Smooth muscle cell (in vitro differentiated cells): Measurements from ENCODE around the gene GALNT14. TPM values are rescaled to one million over a fixed set of nuclear protein-coding genes. Genes with fewer than 3 reads are reported as not detected.
"Not testable (repeated sequence)": the region's sequence is repeated elsewhere in the genome, so short reads cannot be mapped to it uniquely, and the experiment has no call there.

Experiments used
- DNase-seq: peaks from one replicate; lab custom pipeline; 2025; ENCODE audit not compliant: unreplicated experiment; lab: John Stamatoyannopoulos, UW
- H2AFZ ChIP-seq: fragments of 200-600 bp; sonication (generic); 2 replicates; pipeline ENCODE4 v1.6.0; 2016; ENCODE audit warnings: antibody characterized with exemption, low read depth, mild to moderate bottlenecking
- H3F3A ChIP-seq: fragments of 200-600 bp; sonication (generic); 2 replicates; pipeline ENCODE4 v1.6.0; 2017; ENCODE audit warnings: antibody characterized with exemption, low read depth
- H3K27ac ChIP-seq: fragments of 200-600 bp; sonication (generic); 2 replicates; pipeline ENCODE4 v1.5.1; 2016; ENCODE audit warnings: low read depth, mild to moderate bottlenecking
- H3K27me3 ChIP-seq: fragments of 200-600 bp; sonication (generic); 2 replicates; pipeline ENCODE4 v1.6.1; 2016; ENCODE audit warnings: low read depth, mild to moderate bottlenecking
- H3K36me3 ChIP-seq: fragments of 200-600 bp; sonication (generic); 2 replicates; pipeline ENCODE4 v1.5.1; 2016; ENCODE audit warnings: low read depth
- H3K4me1 ChIP-seq: fragments of 200-600 bp; sonication (generic); 2 replicates; pipeline ENCODE4 v1.5.1; 2016; ENCODE audit warnings: low read depth
- H3K4me2 ChIP-seq: fragments of 200-600 bp; sonication (generic); 2 replicates; pipeline ENCODE4 v1.6.0; 2016; ENCODE audit warnings: mild to moderate bottlenecking
- H3K4me3 ChIP-seq: fragments of 200-600 bp; sonication (generic); 2 replicates; pipeline ENCODE4 v1.5.1; 2016; ENCODE audit warnings: mild to moderate bottlenecking
- H3K79me2 ChIP-seq: fragments of 200-600 bp; sonication (generic); 2 replicates; pipeline ENCODE4 v1.6.0; 2016; ENCODE audit warnings: low read depth, mild to moderate bottlenecking
- H3K9ac ChIP-seq: fragments of 200-600 bp; sonication (generic); 2 replicates; pipeline ENCODE4 v1.6.0; 2016; ENCODE audit warnings: low read depth
- H3K9me3 ChIP-seq: fragments of 200-600 bp; sonication (generic); replicated peaks from 2 replicates; pipeline ENCODE4 v1.5.1; 2016; ENCODE audit warnings: low read depth
- H4K20me1 ChIP-seq: fragments of 200-600 bp; sonication (generic); 2 replicates; pipeline ENCODE4 v1.6.0; 2016; ENCODE audit warnings: low read depth
- WGBS: methylation state at CpG from one replicate; pipeline ENCODE4 v1.1.7; 2016; ENCODE audit warnings: low lambda C conversion rate; 5-methylcytosine and 5-hydroxymethylcytosine counted together
- polyA plus RNA-seq: library from polyadenylated mRNA; unstranded; fragments of >200 nt; fragmentation: Nextera tagmentation; extraction: Ambion mirVana; gene quantifications from 2 replicates; pipeline ENCODE4 v1.2.1, GENCODE V29; 2016
- total RNA-seq: library from RNA; depleted of rRNA; stranded (reverse); fragments of >200 nt; gene quantifications from 2 replicates; pipeline ENCODE4 v1.2.3, GENCODE V29; 2014
- TF ChIP-seq, protein P1 (sequence below): fragments of 200-600 bp; sonication (generic); IDR thresholded peaks from 2 replicates; pipeline ENCODE4 v1.5.1; 2017; ENCODE audit warnings: borderline replicate concordance, mild to moderate bottlenecking, antibody characterized with exemption; ENCODE audit not compliant: insufficient read depth, poor library complexity, severe bottlenecking

GALNT14 gene
- total and polyA plus RNA-seq, 2 experiments from 2014 or later, result 0.63 to 1.0 TPM

DNA sequence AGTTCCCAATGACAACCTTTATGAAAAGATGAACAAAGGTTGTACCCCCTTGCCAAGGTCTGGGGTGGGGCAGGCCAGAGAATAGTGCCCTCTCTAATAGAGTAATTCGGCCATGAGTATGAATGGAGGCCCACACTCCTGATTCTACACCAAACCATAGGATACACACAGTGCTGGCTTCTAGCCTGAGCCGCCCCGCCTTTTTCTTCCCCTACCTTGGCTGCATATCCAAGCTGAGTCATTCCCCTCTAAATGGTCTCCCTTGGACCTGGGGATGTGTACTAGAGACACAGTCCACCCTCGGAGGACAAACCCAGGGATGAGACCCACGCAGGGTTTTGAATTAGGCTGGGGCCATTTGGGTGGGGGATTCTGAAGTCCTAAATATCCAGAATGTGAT, 223.8 kb downstream of the GALNT14 start:
- H3K4me1 ChIP-seq, result no peaks in the 10 kb centered on the region
- no peak overlapping the region for H3K27ac ChIP-seq
- H3K27me3 ChIP-seq, result no peaks in the 10 kb centered on the region
- no peak overlapping the region for H3K9ac ChIP-seq
- H3K9me3 ChIP-seq, result no peaks in the 10 kb centered on the region
- H3K36me3 ChIP-seq, result no peaks in the 10 kb centered on the region
- H4K20me1 ChIP-seq, result no peaks in the 10 kb centered on the region
- H3F3A ChIP-seq, result no peaks in the 10 kb centered on the region
- TF ChIP-seq, protein P1, sequence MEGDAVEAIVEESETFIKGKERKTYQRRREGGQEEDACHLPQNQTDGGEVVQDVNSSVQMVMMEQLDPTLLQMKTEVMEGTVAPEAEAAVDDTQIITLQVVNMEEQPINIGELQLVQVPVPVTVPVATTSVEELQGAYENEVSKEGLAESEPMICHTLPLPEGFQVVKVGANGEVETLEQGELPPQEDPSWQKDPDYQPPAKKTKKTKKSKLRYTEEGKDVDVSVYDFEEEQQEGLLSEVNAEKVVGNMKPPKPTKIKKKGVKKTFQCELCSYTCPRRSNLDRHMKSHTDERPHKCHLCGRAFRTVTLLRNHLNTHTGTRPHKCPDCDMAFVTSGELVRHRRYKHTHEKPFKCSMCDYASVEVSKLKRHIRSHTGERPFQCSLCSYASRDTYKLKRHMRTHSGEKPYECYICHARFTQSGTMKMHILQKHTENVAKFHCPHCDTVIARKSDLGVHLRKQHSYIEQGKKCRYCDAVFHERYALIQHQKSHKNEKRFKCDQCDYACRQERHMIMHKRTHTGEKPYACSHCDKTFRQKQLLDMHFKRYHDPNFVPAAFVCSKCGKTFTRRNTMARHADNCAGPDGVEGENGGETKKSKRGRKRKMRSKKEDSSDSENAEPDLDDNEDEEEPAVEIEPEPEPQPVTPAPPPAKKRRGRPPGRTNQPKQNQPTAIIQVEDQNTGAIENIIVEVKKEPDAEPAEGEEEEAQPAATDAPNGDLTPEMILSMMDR, result no peak
- no peaks in the 10 kb centered on the region for H3K79me2 ChIP-seq
- whole genome bisulfite sequencing, result 96% methylated on average over 5 of the region's 5 CpGs
- no peak overlapping the region for H3K4me2 ChIP-seq
- no peak for DNase-seq
- H2AFZ ChIP-seq, result no peak overlapping the region
- no peak overlapping the region for H3K4me3 ChIP-seq

DNA sequence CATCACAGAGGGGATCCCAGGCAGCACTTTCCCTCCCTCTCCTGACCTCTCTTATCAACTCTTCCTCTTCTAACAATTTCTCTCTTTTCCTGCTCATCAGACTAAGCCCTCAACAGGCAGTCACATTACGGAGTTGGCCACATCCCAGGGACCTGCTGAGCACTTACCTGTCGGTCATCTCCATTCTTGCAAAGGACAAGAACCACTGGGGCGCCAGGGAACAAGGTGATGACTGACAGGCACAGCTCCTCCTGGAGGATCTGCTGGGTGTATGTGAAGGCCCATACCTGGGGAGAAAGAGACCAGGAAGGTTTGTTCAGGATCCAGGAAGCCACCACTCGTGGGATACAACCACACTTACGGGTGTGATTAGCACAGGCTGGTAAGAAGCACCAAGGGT, 226.2 kb downstream of the GALNT14 start:
- TF ChIP-seq, protein P1, result no peak
- Histone ChIP-seq H3F3A (no peaks in the 10 kb centered on the region), H3K4me3 (no peak overlapping the region), H3K27ac (no peak overlapping the region), H4K20me1 (no peaks in the 10 kb centered on the region), H3K27me3 (no peaks in the 10 kb centered on the region), H3K36me3 (no peaks in the 10 kb centered on the region), H3K4me2 (no peak overlapping the region), H3K9me3 (no peaks in the 10 kb centered on the region), H3K79me2 (no peaks in the 10 kb centered on the region), H2AFZ (no peak overlapping the region), H3K9ac (no peak overlapping the region), H3K4me1 (no peaks in the 10 kb centered on the region)
- 91% methylated on average over 5 of the region's 5 CpGs for whole genome bisulfite sequencing
- no peak for DNase-seq

DNA sequence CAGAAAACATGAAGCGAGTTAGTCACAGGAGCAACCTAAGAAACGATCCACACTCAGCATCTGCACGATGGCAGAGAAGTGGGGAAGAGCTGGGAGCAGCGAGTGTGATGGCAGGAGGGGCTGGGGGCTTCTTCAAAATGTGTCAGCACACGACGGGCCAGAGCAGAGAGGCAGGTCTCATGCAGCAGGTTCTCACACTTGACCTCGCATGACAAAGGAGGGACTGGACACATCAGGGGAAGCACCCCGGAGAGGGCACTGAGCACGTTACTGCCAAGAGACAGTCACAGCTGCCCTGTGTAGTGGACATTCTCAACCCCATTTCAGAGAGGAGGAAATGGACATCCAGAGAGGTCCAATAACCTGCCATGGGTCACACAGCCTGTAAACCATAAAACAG, 226.9 kb downstream of the GALNT14 start:
- Histone ChIP-seq H3K9me3 (no peaks in the 10 kb centered on the region), H3K79me2 (no peaks in the 10 kb centered on the region), H3F3A (no peaks in the 10 kb centered on the region), H3K4me3 (no peak overlapping the region), H4K20me1 (no peaks in the 10 kb centered on the region), H3K4me2 (no peak overlapping the region), H3K36me3 (no peaks in the 10 kb centered on the region), H2AFZ (no peak overlapping the region), H3K4me1 (no peaks in the 10 kb centered on the region), H3K27ac (no peak overlapping the region), H3K27me3 (no peaks in the 10 kb centered on the region), H3K9ac (no peak overlapping the region)
- TF ChIP-seq, protein P1, result no peak
- no peak for DNase-seq
- WGBS, result 92% methylated on average over 9 of the region's 9 CpGs

- TF ChIP-seq, protein P1, result no peak
- Histone ChIP-seq H3K79me2 (no peaks in the 10 kb centered on the region), H3K27ac (no peak overlapping the region), H3K27me3 (no peaks in the 10 kb centered on the region), H3K9ac (no peak overlapping the region), H3K9me3 (no peaks in the 10 kb centered on the region), H3K4me3 (no peak overlapping the region), H3K4me2 (no peak overlapping the region), H4K20me1 (no peaks in the 10 kb centered on the region), H3K36me3 (no peaks in the 10 kb centered on the region), H3F3A (no peaks in the 10 kb centered on the region), H3K4me1 (no peaks in the 10 kb centered on the region), H2AFZ (no peak overlapping the region)
- no peak for DNase-seq
- 90% methylated on average over 7 of the region's 7 CpGs for WGBS
These were observed 227.6 kb downstream of the GALNT14 start for GRCh38 chr2:30910686-30911085.

GRCh38 chr2:30904437-30904836, 233.8 kb downstream of the GALNT14 start:
- H4K20me1 ChIP-seq, H3K9ac ChIP-seq, H3K4me2 ChIP-seq, H3K36me3 ChIP-seq, DNase-seq, H3K27me3 ChIP-seq, H3K9me3 ChIP-seq, H3K79me2 ChIP-seq, H2AFZ ChIP-seq, H3F3A ChIP-seq, H3K4me3 ChIP-seq, H3K4me1 ChIP-seq, H3K27ac ChIP-seq: not testable (repeated sequence)
- 45% methylated on average over 14 of the region's 14 CpGs for WGBS
